WTC11 (cell line): Measurements from ENCODE around the gene VEGFC.

Source experiments
- CTCF ChIP-seq: fragments of 200-600 bp; IDR thresholded peaks from 2 replicates; pipeline ENCODE4 v1.8.0; 2022; ENCODE audit warnings: antibody characterized with exemption
- E2F1 ChIP-seq: sonication (generic); formaldehyde crosslinking; IDR thresholded peaks from 2 replicates; pipeline ENCODE4 v1.8.0; 2022; ENCODE audit warnings: mild to moderate bottlenecking, missing genetic modification reagents
- MLX ChIP-seq: sonication (generic); formaldehyde crosslinking; IDR thresholded peaks from 2 replicates; pipeline ENCODE4 v1.8.1; 2023; ENCODE audit warnings: mild to moderate bottlenecking, missing genetic modification reagents, moderate library complexity
- MXD4 ChIP-seq: fragments of 250-450 bp; sonication (Bioruptor Pico); IDR thresholded peaks from 2 replicates; pipeline ENCODE4 v1.8.0; 2021; ENCODE audit warnings: mild to moderate bottlenecking, moderate library complexity, borderline replicate concordance
- RELA ChIP-seq: sonication (generic); formaldehyde crosslinking; IDR thresholded peaks from 2 replicates; pipeline ENCODE4 v1.8.1; 2022; ENCODE audit warnings: missing genetic modification reagents, mild to moderate bottlenecking, borderline replicate concordance
- SP1 ChIP-seq: sonication (generic); formaldehyde crosslinking; conservative IDR thresholded peaks from 2 replicates; pipeline ENCODE4 v1.8.1; 2022; ENCODE audit warnings: missing genetic modification reagents
- ZNF138 ChIP-seq: sonication (generic); formaldehyde crosslinking; conservative IDR thresholded peaks from 2 replicates; pipeline ENCODE4 v1.8.1; 2022; ENCODE audit warnings: mild to moderate bottlenecking, moderate library complexity, missing genetic modification reagents
- ZNF671 ChIP-seq: fragments of 250-450 bp; sonication (Bioruptor Pico); IDR thresholded peaks from 2 replicates; pipeline ENCODE4 v1.8.0; 2021; ENCODE audit warnings: mild to moderate bottlenecking
- ZSCAN18 ChIP-seq: fragments of 250-450 bp; sonication (Bioruptor Pico); IDR thresholded peaks from 2 replicates; pipeline ENCODE4 v2.1.2; 2022; ENCODE audit warnings: mild to moderate bottlenecking, moderate library complexity
- TF ChIP-seq, protein P1 (sequence below): sonication (generic); formaldehyde crosslinking; IDR thresholded peaks from 2 replicates; pipeline ENCODE4 v1.8.0; 2023; ENCODE audit warnings: missing genetic modification reagents, mild to moderate bottlenecking, borderline replicate concordance
- TF ChIP-seq, protein P2 (sequence below): sonication (generic); formaldehyde crosslinking; IDR thresholded peaks from 2 replicates; pipeline ENCODE4 v1.8.0; 2022; ENCODE audit warnings: mild to moderate bottlenecking, missing genetic modification reagents

- TF ChIP-seq CTCF (no peak), RELA (CRISPR knock-in tag) (no peak), E2F1 (CRISPR knock-in tag) (no peak), ZNF138 (CRISPR knock-in tag) (no peak), ZNF671 (CRISPR knock-in tag) (no peak), MLX (no peak), ZSCAN18 (CRISPR knock-in tag) (no peak), MXD4 (CRISPR knock-in tag) (no peak), SP1 (CRISPR knock-in tag) (no peak)
- TF ChIP-seq, protein P1, sequence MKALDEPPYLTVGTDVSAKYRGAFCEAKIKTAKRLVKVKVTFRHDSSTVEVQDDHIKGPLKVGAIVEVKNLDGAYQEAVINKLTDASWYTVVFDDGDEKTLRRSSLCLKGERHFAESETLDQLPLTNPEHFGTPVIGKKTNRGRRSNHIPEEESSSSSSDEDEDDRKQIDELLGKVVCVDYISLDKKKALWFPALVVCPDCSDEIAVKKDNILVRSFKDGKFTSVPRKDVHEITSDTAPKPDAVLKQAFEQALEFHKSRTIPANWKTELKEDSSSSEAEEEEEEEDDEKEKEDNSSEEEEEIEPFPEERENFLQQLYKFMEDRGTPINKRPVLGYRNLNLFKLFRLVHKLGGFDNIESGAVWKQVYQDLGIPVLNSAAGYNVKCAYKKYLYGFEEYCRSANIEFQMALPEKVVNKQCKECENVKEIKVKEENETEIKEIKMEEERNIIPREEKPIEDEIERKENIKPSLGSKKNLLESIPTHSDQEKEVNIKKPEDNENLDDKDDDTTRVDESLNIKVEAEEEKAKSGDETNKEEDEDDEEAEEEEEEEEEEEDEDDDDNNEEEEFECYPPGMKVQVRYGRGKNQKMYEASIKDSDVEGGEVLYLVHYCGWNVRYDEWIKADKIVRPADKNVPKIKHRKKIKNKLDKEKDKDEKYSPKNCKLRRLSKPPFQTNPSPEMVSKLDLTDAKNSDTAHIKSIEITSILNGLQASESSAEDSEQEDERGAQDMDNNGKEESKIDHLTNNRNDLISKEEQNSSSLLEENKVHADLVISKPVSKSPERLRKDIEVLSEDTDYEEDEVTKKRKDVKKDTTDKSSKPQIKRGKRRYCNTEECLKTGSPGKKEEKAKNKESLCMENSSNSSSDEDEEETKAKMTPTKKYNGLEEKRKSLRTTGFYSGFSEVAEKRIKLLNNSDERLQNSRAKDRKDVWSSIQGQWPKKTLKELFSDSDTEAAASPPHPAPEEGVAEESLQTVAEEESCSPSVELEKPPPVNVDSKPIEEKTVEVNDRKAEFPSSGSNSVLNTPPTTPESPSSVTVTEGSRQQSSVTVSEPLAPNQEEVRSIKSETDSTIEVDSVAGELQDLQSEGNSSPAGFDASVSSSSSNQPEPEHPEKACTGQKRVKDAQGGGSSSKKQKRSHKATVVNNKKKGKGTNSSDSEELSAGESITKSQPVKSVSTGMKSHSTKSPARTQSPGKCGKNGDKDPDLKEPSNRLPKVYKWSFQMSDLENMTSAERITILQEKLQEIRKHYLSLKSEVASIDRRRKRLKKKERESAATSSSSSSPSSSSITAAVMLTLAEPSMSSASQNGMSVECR (CRISPR knock-in tag), result no peak
- TF ChIP-seq, protein P2, sequence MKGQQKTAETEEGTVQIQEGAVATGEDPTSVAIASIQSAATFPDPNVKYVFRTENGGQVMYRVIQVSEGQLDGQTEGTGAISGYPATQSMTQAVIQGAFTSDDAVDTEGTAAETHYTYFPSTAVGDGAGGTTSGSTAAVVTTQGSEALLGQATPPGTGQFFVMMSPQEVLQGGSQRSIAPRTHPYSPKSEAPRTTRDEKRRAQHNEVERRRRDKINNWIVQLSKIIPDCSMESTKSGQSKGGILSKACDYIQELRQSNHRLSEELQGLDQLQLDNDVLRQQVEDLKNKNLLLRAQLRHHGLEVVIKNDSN (CRISPR knock-in tag), result no peak
Measured at GRCh38 chr4:176746846-176747245, 45.9 kb downstream of the VEGFC start.
